GM06990 (cell line): Measurements from ENCODE around the gene NOC2L.

ENCODE experiments used
- DNase-seq: peaks from one replicate; pipeline ENCODE4 v3.0.0-alpha.2; 2011; ENCODE audit not compliant: insufficient read length; ENCODE audit errors: extremely low read depth
- H3K27me3 ChIP-seq: replicated peaks from 2 replicates; pipeline ENCODE4 v1.6.0; 2011; ENCODE audit warnings: low read length; ENCODE audit not compliant: control insufficient read depth, insufficient read depth
- H3K36me3 ChIP-seq: 2 replicates; pipeline ENCODE4 v1.5.1; 2011; ENCODE audit warnings: low read length; ENCODE audit not compliant: control insufficient read depth, insufficient read depth
- H3K4me3 ChIP-seq: replicated peaks from 2 replicates; pipeline ENCODE4 v1.5.1; 2011; ENCODE audit warnings: low read depth, mild to moderate bottlenecking, control low read depth, low read length
- CTCF ChIP-seq: IDR thresholded peaks from 2 replicates; pipeline ENCODE4 v1.5.1; 2011; ENCODE audit warnings: low read length, control low read depth, mild to moderate bottlenecking, inconsistent platforms; ENCODE audit not compliant: insufficient read depth, poor library complexity, severe bottlenecking

Gene NOC2L

GRCh38 chr1:930633-931138 is 28.4 kb downstream of the NOC2L start:
- Histone ChIP-seq H3K36me3 (no peaks in the 10 kb centered on the region), H3K27me3 (peaks cover 2% of the 10 kb centered on the region), H3K4me3 (no peak overlapping the region)
- DNase-seq: no peak
- no peak for TF ChIP-seq CTCF

GRCh38 chr1:929712-930632 is 29.1 kb downstream of the NOC2L start:
- Histone ChIP-seq H3K4me3 (no peak overlapping the region), H3K27me3 (peaks cover 2% of the 10 kb centered on the region), H3K36me3 (no peaks in the 10 kb centered on the region)
- no peak for DNase-seq
- no peak for TF ChIP-seq CTCF

GRCh38 chr1:928825-929661 is 30.0 kb downstream of the NOC2L start:
- DNase-seq: no peak
- Histone ChIP-seq H3K36me3 (no peaks in the 10 kb centered on the region), H3K4me3 (no peak overlapping the region), H3K27me3 (peaks cover 2% of the 10 kb centered on the region)
- TF ChIP-seq CTCF: no peak

DNA sequence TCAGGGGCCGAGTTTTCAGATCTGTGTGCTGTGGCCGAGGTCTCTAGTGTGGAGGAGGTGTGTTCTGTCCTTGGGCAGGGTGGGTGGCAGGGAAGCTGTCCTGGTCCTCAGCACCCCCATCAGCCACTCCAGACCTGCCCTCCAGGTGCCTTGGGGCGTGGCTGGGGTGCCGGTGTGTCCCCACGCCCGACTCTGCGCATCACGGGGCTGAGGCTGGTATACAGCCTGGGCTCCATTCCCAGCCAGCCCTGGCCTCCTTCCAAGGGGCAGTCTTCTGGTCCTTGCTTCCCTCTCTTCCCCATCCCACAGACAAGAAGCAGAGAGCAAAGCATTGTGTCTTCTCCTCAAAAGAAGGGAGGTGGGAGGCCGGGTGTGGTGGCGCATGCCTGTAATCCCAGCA is 31.3 kb downstream of the NOC2L start:
- no peak for DNase-seq
- Histone ChIP-seq H3K4me3 (no peak overlapping the region), H3K36me3 (no peaks in the 10 kb centered on the region), H3K27me3 (peaks cover 9% of the 10 kb centered on the region)
- TF ChIP-seq CTCF: no peak

DNA sequence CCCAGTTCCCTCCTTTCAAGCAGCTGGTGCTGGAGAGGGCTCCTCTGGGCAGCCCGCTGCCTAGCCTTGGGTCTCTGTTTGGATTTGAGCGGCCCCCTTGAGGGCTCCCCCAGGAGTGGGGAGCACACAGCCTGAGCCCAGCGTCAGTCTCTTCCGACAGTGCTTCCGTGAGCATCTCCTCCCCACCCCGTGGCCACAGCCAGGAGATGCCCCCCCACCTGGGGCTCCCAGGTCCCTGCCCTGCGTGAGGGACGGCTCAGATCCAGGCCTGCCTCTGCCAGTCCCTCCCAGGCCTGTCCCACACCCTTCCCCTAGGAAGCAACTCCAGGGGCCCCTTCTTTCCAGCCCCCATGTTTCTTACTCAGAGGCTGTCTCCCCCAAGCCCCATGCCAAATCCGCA is 31.8 kb downstream of the NOC2L start:
- no peak overlapping the region for H3K4me3 ChIP-seq
- peaks cover 9% of the 10 kb centered on the region for H3K27me3 ChIP-seq
- no peak for DNase-seq
- H3K36me3 ChIP-seq: no peaks in the 10 kb centered on the region
- TF ChIP-seq CTCF: no peak
